Measurements from ENCODE around the gene CEP19.

The CEP19 gene

GRCh38 chr3:196737655-196738054, 25.6 kb upstream of the CEP19 start:
- H3K4me3 ChIP-seq (ENCODE audit: low read depth, low read length): no peak overlapping the region
- H3K36me3 ChIP-seq (ENCODE audit: control insufficient read depth in 2 of 2, insufficient read depth in 1 of 2, low read length in 2 of 2): peaks cover 5 to 22% of the 10 kb centered on the region in 2 experiments; a peak in 2 of 3 replicates
- H3K9me3 ChIP-seq (ENCODE audit: control insufficient read depth, insufficient read depth, low read depth, low read length): no peaks in the 10 kb centered on the region
- TF ChIP-seq ZNF404 (tag by site-specific recombination; IDR thresholded peaks at IDR 0.05) (no peak), ZNF48 (tag by site-specific recombination; IDR thresholded peaks at IDR 0.05) (no peak), ZNF843 (tag by site-specific recombination; IDR thresholded peaks at IDR 0.05) (no peak), ZNF629 (tag by site-specific recombination; IDR thresholded peaks at IDR 0.05) (no peak), ZBTB17 (tag by site-specific recombination; IDR thresholded peaks at IDR 0.05) (no peak), ZNF174 (tag by site-specific recombination; IDR thresholded peaks at IDR 0.05) (no peak), ZNF571 (tag by site-specific recombination; IDR thresholded peaks at IDR 0.05) (no peak), ZNF26 (tag by site-specific recombination; IDR thresholded peaks at IDR 0.05) (no peak), ZNF175 (tag by site-specific recombination; IDR thresholded peaks at IDR 0.05) (no peak)
- CTCF ChIA-PET: no interaction called here
- H3K27ac ChIP-seq (ENCODE audit: extremely low read depth, low read depth, low read length): no peak overlapping the region
- H3K4me1 ChIP-seq (ENCODE audit: control insufficient read depth, insufficient read depth, low read length): no peaks in the 10 kb centered on the region; the same call in 1 of the 2 replicates
- POLR2A ChIA-PET: no interaction called here

GRCh38 chr3:196736670-196737374, 24.8 kb upstream of the CEP19 start:
- TF ChIP-seq ZNF626 (tag by site-specific recombination; IDR thresholded peaks at IDR 0.05) (no peak), ZNF558 (tag by site-specific recombination; IDR thresholded peaks at IDR 0.05) (peak; percentile 90)
- no peaks in the 10 kb centered on the region for H3K9me3 ChIP-seq (ENCODE audit: control insufficient read depth, insufficient read depth, low read depth, low read length)
- H3K4me3 ChIP-seq (ENCODE audit: low read depth, low read length): no peak overlapping the region
- ChIA-PET CTCF (no interaction called here), POLR2A (no interaction called here)
- no peak overlapping the region for H3K27ac ChIP-seq (ENCODE audit: extremely low read depth, low read depth, low read length)
- H3K4me1 ChIP-seq (ENCODE audit: control insufficient read depth, insufficient read depth, low read length): no peaks in the 10 kb centered on the region; the same call in 1 of the 2 replicates
- H3K36me3 ChIP-seq (ENCODE audit: control insufficient read depth in 2 of 2, insufficient read depth in 1 of 2, low read length in 2 of 2): peaks cover 5 to 26% of the 10 kb centered on the region in 2 experiments; a peak in 2 of 3 replicates

GRCh38 chr3:196735751-196736150, 23.7 kb upstream of the CEP19 start:
- no peaks in the 10 kb centered on the region for H3K9me3 ChIP-seq (ENCODE audit: control insufficient read depth, insufficient read depth, low read depth, low read length)
- no peaks in the 10 kb centered on the region for H3K4me1 ChIP-seq (ENCODE audit: control insufficient read depth, insufficient read depth, low read length)
- no peak overlapping the region for H3K4me3 ChIP-seq (ENCODE audit: low read depth, low read length)
- POLR2A ChIA-PET: no interaction called here
- TF ChIP-seq ZNF26 (tag by site-specific recombination; IDR thresholded peaks at IDR 0.05) (no peak), SCRT1 (tag by site-specific recombination; IDR thresholded peaks at IDR 0.05; ENCODE audit: borderline replicate concordance) (no peak), ZSCAN16 (tag by site-specific recombination; IDR thresholded peaks at IDR 0.05) (no peak), ZNF843 (tag by site-specific recombination; IDR thresholded peaks at IDR 0.05) (no peak), ZNF239 (tag by site-specific recombination; IDR thresholded peaks at IDR 0.05) (no peak), ATF2 (tag by site-specific recombination; IDR thresholded peaks at IDR 0.05; ENCODE audit: low read depth) (peak; percentile 43), YY2 (tag by site-specific recombination; IDR thresholded peaks at IDR 0.05) (no peak)
- peaks cover 9 to 34% of the 10 kb centered on the region in 2 experiments; a peak in 2 of 3 replicates for H3K36me3 ChIP-seq (ENCODE audit: control insufficient read depth in 2 of 2, insufficient read depth in 1 of 2, low read length in 2 of 2)
- no peak overlapping the region for H3K27ac ChIP-seq (ENCODE audit: extremely low read depth, low read depth, low read length)
- CTCF ChIA-PET: interaction anchor here (0.7 kb wide), 1 partner anchor 102 kb away, joined by 3 read pairs; no protein-coding TSS in a partner anchor

Measured in HEK293 (cell line).